Measurements from ENCODE around the gene GUCA1C.

DNA sequence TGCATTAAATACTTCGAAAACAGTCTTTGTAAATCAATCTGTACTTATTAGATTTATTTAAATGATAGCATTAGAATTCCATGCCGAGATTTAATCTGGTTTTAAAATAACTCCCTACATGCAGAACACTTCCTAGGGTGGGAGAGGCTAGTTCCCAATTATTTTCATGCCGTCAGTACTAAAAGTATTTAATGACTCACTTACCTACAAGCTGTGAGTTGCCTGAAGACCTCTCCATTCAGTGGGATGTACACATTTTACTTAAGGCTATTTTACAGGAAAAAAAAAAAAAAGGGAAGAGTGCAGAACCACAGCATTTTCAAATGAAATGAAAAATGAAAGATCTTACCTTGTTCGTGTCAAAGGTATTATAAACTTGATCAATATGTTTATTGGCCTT, 469 bp downstream of the GUCA1C start:
- TF ChIP-seq GMEB1 (CRISPR knock-in tag; IDR thresholded peaks at IDR 0.05) (no peak), ZZZ3 (IDR thresholded peaks at IDR 0.05) (no peak), POLR2AphosphoS5 (IDR thresholded peaks at IDR 0.05; ENCODE audit: control insufficient read depth, insufficient read depth, low read depth, low read length) (no peak), BRD4 (IDR thresholded peaks at IDR 0.05) (no peak)

Data from K562 (cell line).